HG03139 (cell line): ENCODE measurements around the gene NBEA.

Experiments
- ATAC-seq: cut with Tn5 transposase; IDR thresholded peaks from one replicate; pipeline ENCODE4 v1.9.1; 2021; ENCODE audit not compliant: unreplicated experiment

NBEA gene

GRCh38 chr13:35496761-35497386 lies 554.8 kb downstream of the NBEA start:
- ATAC-seq = no peak

GRCh38 chr13:35498231-35498630 lies 556.2 kb downstream of the NBEA start:
- no peak for ATAC-seq

GRCh38 chr13:35499196-35499662 lies 557.2 kb downstream of the NBEA start:
- ATAC-seq = no peak

- ATAC-seq = no peak
These were observed 557.6 kb downstream of the NBEA start for GRCh38 chr13:35499676-35500075.

DNA sequence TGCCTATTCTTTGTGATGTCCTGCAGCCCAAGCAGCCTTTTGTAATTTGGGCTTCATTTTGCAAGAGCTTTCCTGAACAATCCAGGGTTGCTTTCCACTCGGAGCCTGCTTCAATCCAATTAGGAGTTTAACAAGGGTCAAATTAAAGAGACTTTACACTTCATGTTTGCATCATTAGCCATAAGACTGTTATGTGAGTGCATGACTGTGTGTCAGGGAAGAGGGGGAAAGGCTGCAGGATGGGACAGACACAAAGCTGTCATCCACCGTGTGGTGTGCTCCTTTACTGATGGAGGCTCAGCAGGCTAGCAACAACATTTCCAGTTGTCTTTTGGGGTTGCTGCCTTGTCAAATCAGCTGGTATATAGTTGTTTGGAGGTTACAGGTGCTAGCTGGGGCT lies 558.1 kb downstream of the NBEA start:
- no peak for ATAC-seq

GRCh38 chr13:35501661-35502235 lies 559.7 kb downstream of the NBEA start:
- ATAC-seq = no peak

DNA sequence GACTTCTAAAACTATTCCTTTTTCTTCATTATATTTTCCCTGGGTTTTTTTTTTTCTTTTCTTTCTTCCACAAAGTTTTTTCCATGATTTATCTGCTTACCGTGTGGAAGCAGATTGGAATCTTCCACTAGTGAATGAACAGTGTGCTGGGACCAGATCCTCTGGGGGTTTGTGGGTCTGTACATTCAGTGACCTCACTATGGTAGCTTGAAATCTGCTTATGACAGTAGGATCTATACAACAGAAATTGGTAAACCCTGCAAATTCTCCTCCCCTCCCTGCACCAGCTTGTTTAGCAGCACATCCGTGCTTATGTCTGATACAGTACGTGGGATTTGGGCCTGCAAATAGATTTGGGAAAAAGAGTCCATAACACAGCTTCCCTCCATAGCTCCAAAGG lies 560.4 kb downstream of the NBEA start:
- ATAC-seq = no peak

- no peak for ATAC-seq
These were observed 570.3 kb downstream of the NBEA start for GRCh38 chr13:35512271-35512920.

GRCh38 chr13:35514061-35514477 lies 572.0 kb downstream of the NBEA start:
- no peak for ATAC-seq

GRCh38 chr13:35514801-35515502 lies 572.9 kb downstream of the NBEA start:
- no peak for ATAC-seq

DNA sequence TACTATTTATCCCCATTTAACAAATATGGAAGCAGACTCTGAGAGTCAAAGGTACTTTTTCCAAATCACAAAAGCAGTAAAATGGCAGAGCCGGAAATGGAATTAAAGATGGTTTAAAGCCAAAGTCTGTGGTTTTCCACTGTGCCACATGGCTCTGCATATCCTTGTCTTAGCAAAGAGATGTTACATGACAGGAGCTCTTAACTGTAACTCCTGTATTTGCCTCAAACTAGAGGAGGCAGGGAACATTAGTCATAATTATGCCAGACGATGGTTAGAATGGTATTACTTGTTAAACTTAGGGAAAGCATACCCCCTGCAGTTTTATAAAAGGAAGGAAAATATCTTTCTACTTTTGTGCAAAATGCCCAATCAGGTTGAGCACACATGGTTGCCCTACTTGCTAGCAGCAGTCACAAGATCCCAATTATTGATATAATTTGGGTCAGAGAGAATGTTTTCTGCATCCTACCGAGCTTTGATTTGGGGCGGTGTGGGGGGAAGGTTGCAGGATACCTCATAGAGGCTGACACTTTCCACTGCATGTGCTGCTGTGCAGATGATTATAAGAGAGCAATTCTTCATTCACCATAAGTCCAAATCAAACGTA lies 576.4 kb downstream of the NBEA start:
- ATAC-seq = no peak

GRCh38 chr13:35524171-35524570 lies 582.1 kb downstream of the NBEA start:
- no peak for ATAC-seq

- ATAC-seq = no peak
These were observed 584.5 kb downstream of the NBEA start for GRCh38 chr13:35526577-35526976.

DNA sequence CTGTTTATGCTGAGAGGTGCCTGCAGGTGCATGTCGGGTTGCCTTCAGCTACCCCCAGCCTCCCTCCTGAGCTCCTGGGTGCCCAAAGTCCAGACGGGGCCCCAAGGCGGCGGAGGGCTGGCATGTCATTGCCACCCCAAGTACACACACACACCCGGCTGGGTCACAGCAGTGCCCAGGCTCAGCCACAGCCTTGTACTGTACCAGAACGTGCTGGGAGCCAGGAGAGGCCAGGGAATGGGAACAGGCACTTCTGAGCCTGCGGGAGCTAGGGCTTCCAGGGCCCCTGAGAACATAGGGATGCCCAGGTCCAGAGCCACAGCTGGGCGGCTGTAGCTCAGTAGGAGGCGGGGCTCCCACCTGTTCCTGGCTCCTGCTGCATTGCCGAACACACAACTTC lies 585.4 kb downstream of the NBEA start:
- ATAC-seq = no peak

DNA sequence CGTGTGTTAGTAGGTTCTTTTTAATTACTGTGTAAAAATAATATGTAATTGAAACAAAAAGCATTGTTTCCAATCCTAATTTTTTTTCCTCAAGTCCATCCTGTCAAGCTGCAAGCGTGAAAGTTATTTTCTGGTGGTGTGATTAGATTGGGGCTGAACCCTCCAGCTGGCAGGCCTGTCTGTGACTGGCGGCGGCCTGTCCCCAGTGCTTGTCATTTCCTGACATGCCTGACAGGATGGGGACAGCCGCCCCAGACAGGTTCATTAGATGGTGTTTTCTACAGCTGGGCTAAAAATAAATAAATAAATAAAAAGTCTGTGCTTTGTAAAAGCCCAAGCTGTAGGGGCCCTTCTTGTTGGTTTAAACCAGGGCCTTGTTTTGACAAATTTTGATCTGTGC lies 588.1 kb downstream of the NBEA start:
- no peak for ATAC-seq

DNA sequence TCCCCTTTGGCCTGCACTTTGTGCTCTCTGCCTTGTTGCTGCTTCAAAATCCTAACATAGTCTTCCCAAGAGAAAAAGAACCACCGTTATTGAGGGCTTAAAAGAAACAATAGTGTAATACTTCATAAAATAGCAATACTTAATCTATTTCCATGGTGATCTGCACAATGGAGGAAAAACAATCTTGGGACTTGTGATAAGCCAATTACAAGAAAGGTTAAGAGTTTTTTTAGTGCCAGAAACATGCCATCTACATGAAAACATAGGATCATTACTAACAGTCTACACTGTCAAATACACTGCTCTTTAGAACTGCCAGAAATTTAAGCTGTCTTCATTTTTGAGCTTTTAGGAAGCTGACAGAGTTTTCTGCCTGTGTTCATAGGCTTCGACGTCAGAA lies 588.5 kb downstream of the NBEA start:
- ATAC-seq = no peak

DNA sequence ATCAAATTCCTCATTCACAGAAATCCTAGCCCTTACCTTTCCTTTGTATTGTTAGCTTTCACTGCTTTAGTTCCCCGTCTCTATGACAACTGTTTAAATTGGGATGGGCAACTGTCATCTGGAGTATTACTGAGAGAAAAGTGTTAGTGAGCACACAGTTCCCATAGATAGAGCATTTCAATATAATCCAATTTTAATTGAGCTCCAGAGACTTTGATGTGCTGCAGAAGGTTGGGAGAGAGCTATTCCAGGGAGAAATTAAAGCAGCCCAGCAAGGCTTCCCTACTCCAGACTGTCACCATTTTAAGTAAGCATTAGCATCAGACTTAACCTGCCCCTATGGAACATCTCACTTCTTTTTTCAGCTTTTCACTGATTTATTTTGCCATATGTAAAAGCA lies 589.5 kb downstream of the NBEA start:
- no peak for ATAC-seq

GRCh38 chr13:35534343-35534742 lies 592.3 kb downstream of the NBEA start:
- no peak for ATAC-seq

GRCh38 chr13:35548790-35549189 lies 606.7 kb downstream of the NBEA start:
- ATAC-seq = no peak

DNA sequence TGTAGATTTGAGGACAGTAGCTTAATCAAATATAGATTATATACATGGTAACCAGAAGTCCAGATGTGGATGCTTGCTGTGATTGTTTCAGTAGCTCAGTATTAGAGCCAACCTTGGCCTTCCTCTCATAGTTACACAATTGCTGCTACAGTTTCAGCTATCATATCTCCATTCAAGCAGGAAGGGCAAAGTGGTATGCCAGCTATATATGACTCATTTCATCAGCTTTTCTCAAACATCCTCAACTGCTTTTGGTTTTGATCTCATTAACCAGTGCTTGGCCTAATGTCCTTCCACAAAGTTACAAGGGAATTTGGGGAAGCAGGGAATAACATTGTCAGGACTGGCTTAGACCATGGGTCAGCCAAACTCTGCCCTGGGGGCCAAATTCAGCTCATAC lies 607.4 kb downstream of the NBEA start:
- ATAC-seq = peak; percentile 63

DNA sequence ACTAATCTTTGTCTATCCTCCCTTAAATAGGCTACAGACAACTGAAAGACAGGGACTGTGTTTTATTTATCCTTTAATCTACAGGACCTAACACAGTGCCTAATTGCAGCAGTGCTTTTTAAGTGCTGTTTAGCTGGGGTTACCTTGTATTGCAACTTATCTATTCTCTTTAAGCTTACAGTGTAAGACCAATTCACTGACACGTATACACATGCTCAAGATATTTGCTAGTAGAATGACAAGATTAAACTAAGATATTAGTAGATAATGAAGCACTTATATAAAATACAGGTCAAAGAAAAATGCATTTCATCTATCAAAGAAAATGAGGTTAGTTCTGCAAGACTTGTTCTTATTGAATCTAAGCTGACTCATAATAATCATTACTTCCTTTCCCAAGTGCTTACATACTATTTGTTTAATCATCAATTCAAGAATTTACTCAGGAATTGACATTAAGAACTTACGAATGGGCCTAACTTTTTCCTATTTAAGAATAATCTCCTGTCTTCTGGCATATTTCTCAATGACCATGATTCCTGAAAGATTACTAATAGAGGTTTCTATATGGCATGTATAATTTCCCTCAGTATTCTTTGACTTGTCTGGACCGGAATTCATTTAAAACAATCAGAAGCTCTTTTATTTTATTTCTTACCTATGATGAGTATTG lies 610.2 kb downstream of the NBEA start:
- ATAC-seq = no peak
